Kidney (tissue), 14 donors: ENCODE results near the gene ZNF423. TPM values are rescaled to one million over a fixed set of nuclear protein-coding genes. Genes with fewer than 3 reads are reported as not detected.

Experiments
- DNase-seq, 5 donors: peaks; one replicate each; pipeline ENCODE4 v3.0.0-alpha.2; 2013 to 2020
- FAIRE-seq: peaks from 2 replicates; lab custom pipeline; 2012; peaks lifted over from hg19 to GRCh38; lab: Jason Lieb, UNC
- H3K27ac ChIP-seq, 2 donors: one replicate each; pipeline ENCODE4 v1.7.0; 2013; ENCODE audit warnings: low read depth in 2 of 2, low read length in 2 of 2, inconsistent platforms in 1 of 2
- H3K27me3 ChIP-seq: one replicate; pipeline ENCODE4 v1.7.1; 2013; ENCODE audit warnings: low read length, inconsistent platforms; ENCODE audit not compliant: control insufficient read depth, insufficient read depth
- H3K36me3 ChIP-seq, 3 donors: one replicate each; pipeline versions ENCODE4 v1.7.0 to v1.7.1; 2013; ENCODE audit warnings: low read length in 3 of 3, control low read depth in 1 of 3, inconsistent platforms in 1 of 3; ENCODE audit not compliant: insufficient read depth in 3 of 3, control insufficient read depth in 2 of 3
- H3K4me1 ChIP-seq, 3 donors: one replicate each; pipeline versions ENCODE4 v1.7.0 to v1.7.1; 2013; ENCODE audit warnings: low read length in 3 of 3, inconsistent platforms in 1 of 3, low read depth in 1 of 3; ENCODE audit not compliant: control insufficient read depth in 2 of 3, insufficient read depth in 2 of 3
- H3K4me3 ChIP-seq, 3 donors: one replicate each; pipeline versions ENCODE4 v1.7.0 to v1.8.1; 2013; ENCODE audit warnings: low read length in 3 of 3, control low read depth in 1 of 3, inconsistent platforms in 1 of 3
- H3K9ac ChIP-seq, 3 donors: one replicate each; pipeline versions ENCODE4 v1.7.0 to v1.7.1; 2013; ENCODE audit warnings: low read length in 3 of 3, control low read depth in 1 of 3, inconsistent platforms in 1 of 3
- H3K9me3 ChIP-seq, 3 donors: one replicate each; pipeline versions ENCODE4 v1.7.0 to v1.7.1; 2013; ENCODE audit warnings: low read length in 3 of 3, control low read depth in 1 of 3, inconsistent platforms in 1 of 3; ENCODE audit not compliant: control insufficient read depth in 2 of 3, insufficient read depth in 1 of 3
- intact Hi-C: fragments of 100-400 bp; cut with DNase I; formaldehyde crosslinking; loops from one replicate; pipeline ENCODE4 v1.11.1; 2022
- polyA plus RNA-seq: library from polyadenylated mRNA; stranded (reverse); fragments of 350-450 nt; fragmentation: Illumina TruSeq; extraction: RNeasy Lipid Tissue Mini Kit (QIAGEN cat#74804); gene quantifications from one replicate; pipeline ENCODE4 v1.2.3, GENCODE V29; 2014; ENCODE audit warnings: low read depth, low replicate concordance; ENCODE audit not compliant: insufficient read depth
- total RNA-seq: library from RNA; stranded (reverse); fragmentation: NEBNext Ultra II Directional; extraction: Animal tissue kit (Norgen Biotek cat#: 25700); gene quantifications from one replicate; pipeline ENCODE4 v1.2.1, GENCODE V29; 2021
- TF ChIP-seq, protein P1 (sequence below): IDR thresholded peaks from 3 replicates; pipeline ENCODE4 v1.5.1; 2012; ENCODE audit warnings: mild to moderate bottlenecking, moderate library complexity, borderline replicate concordance; ENCODE audit not compliant: insufficient read depth; ENCODE audit errors: extremely low read depth
- donor health status: control.
- donor health status: control.
- donor health status: control.
- donor health status: control.
- donor health status: control.
- donor health status: DM: yes; HTN: yes; CAD: no.
- donor health status: Normal renal cell carcinoma (clear cell type).

ZNF423 gene
- total and polyA plus RNA-seq, 2 donors from 2014 or later: 2.0 to 8.4 TPM

DNA sequence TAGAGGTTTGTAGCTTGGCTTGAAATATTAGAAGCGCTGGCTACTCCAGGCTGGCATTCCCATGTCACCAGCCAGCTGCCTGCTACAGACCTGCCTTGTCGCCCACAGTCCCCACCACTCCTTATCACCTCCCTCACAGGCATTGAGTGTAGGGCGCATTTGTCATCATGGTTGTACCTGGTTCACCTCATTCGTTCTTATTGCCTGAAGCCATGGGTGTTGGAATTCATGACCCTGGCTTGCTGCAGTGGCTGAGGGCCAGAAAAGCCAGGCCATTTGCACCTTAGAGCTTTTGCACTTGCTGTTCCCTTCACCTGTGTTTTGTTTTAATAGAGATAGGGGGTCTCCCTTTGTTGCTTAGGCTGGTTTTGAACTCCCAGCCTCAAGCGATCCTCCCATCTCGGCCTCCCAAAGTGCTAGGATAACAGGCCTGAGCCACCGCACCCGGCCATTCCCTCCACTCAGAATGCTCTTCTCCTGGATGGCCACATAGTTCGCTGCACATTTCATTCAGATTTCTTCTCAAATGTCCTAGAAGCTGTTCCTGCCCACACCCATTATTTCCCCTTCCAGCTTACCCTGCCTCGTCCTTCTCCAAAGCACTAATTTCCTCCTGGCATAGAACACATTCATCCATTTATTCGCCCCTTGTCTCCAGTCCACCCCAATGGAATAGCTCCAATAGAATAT, 384.7 kb downstream of the ZNF423 start:
- no peaks in the 10 kb centered on the region for H3K9me3 ChIP-seq
- FAIRE-seq (no peak), DNase-seq (peak in 2 of 5 donors; percentile 4 to 6)
- H3K4me3 ChIP-seq: no peak overlapping the region
- intact Hi-C loops: no loop called here
- no peaks in the 10 kb centered on the region for H3K4me1 ChIP-seq
- no peaks in the 10 kb centered on the region for H3K27me3 ChIP-seq
- TF ChIP-seq, protein P1, sequence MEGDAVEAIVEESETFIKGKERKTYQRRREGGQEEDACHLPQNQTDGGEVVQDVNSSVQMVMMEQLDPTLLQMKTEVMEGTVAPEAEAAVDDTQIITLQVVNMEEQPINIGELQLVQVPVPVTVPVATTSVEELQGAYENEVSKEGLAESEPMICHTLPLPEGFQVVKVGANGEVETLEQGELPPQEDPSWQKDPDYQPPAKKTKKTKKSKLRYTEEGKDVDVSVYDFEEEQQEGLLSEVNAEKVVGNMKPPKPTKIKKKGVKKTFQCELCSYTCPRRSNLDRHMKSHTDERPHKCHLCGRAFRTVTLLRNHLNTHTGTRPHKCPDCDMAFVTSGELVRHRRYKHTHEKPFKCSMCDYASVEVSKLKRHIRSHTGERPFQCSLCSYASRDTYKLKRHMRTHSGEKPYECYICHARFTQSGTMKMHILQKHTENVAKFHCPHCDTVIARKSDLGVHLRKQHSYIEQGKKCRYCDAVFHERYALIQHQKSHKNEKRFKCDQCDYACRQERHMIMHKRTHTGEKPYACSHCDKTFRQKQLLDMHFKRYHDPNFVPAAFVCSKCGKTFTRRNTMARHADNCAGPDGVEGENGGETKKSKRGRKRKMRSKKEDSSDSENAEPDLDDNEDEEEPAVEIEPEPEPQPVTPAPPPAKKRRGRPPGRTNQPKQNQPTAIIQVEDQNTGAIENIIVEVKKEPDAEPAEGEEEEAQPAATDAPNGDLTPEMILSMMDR: no peak
- H3K9ac ChIP-seq: no peak overlapping the region
- H3K36me3 ChIP-seq: no peaks in the 10 kb centered on the region
- H3K27ac ChIP-seq: no peak overlapping the region

DNA sequence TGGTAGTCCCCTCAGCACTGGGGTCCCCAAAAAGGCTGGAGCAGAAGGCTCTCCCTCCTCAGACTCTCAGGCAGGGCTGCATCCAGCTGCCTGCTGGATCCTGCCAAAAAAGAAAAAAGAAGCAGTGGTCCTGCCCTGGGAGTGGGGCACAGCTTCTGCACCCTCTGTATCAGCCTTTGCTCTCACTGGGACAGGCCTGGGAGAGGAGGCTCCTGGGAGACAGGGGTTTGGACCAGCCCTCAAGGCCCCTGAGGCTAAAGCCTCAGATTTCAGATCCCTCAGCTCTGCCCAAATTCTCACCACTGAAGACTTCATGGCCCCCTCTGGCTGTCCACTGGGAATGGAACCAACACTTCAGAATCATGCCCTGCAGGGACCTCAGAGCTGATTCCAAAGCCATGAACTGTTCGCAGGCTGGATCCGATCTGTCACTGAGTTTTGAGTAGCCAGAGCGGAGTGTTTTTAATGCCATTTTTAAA, 385.4 kb downstream of the ZNF423 start:
- no peaks in the 10 kb centered on the region for H3K4me1 ChIP-seq
- intact Hi-C loops: no loop called here
- no peak overlapping the region for H3K27ac ChIP-seq
- no peaks in the 10 kb centered on the region for H3K9me3 ChIP-seq
- no peak for FAIRE-seq
- TF ChIP-seq, protein P1: no peak
- H3K27me3 ChIP-seq: no peaks in the 10 kb centered on the region
- no peaks in the 10 kb centered on the region for H3K36me3 ChIP-seq
- H3K4me3 ChIP-seq: no peak overlapping the region
- DNase-seq: peak in 1 of 5 donors; percentile 1
- no peak overlapping the region for H3K9ac ChIP-seq

DNA sequence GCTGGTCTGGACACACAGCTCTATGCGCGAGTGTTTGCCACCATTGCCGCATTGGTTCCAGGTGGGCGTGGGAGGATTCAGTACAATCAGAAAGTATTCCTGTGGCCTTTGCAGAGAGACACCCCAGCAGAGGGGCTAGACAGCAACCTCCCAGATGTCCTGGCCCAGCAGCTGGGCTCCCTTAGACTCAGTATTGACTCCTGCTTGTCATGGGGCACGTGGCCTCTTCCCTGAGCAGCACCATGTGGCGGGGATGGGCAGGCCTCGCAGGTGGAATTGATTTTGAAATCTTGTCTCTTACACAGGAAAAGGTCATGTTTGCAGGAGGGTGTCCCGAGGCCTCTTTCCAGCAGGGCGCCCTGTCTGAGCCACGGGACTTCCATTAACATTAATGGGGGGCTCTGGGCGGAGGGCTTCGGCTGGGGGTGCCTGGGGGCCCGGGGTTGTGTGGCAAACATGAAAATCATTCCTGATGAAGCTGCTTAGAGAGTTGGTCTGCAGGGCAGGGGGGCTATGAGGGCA, 385.9 kb downstream of the ZNF423 start:
- intact Hi-C loops: no loop called here
- peak in 2 of 5 donors; percentile 8 to 30 for DNase-seq

More for the DNA sequence above, 385.9 kb downstream of the ZNF423 start:
- H3K9me3 ChIP-seq: no peaks in the 10 kb centered on the region
- TF ChIP-seq, protein P1: no peak
- no peaks in the 10 kb centered on the region for H3K36me3 ChIP-seq
- H3K27ac ChIP-seq: no peak overlapping the region
- H3K27me3 ChIP-seq: no peaks in the 10 kb centered on the region
- no peaks in the 10 kb centered on the region for H3K4me1 ChIP-seq
- no peak overlapping the region for H3K9ac ChIP-seq
- FAIRE-seq: no peak
- no peak overlapping the region for H3K4me3 ChIP-seq
